Memory B cell (primary cell): ENCODE data around the gene ADAMTSL1.

ENCODE experiments used
- ATAC-seq: fragments of 150-1000 bp; cut with Tn5 transposase; 2 replicates; pipeline ENCODE4 v1.10.0; 2021; ENCODE audit warnings: low read depth, mild to moderate bottlenecking, moderate library complexity
- DNase-seq, 2 donors: peaks; one replicate each; pipeline ENCODE4 v3.0.0; 2022; ENCODE audit warnings: low spot score in 2 of 2
- H3K27ac Mint-ChIP-seq: one replicate; pipeline ENCODE4 v1.8.0; 2022; ENCODE audit warnings: mild to moderate bottlenecking, moderate library complexity, mixed read lengths
- H3K27me3 Mint-ChIP-seq: one replicate; pipeline ENCODE4 v1.8.0; 2022; ENCODE audit warnings: mixed read lengths
- H3K36me3 Mint-ChIP-seq: one replicate; pipeline ENCODE4 v1.8.0; 2022; ENCODE audit warnings: mild to moderate bottlenecking, mixed read lengths
- H3K4me1 Mint-ChIP-seq: one replicate; pipeline ENCODE4 v1.8.0; 2022; ENCODE audit warnings: mixed read lengths
- H3K4me3 Mint-ChIP-seq: one replicate; pipeline ENCODE4 v1.8.0; 2022; ENCODE audit warnings: mild to moderate bottlenecking, moderate library complexity, mixed read lengths
- H3K9me3 Mint-ChIP-seq: one replicate; pipeline ENCODE4 v1.8.0; 2022; ENCODE audit warnings: mixed read lengths

ADAMTSL1 gene

DNA sequence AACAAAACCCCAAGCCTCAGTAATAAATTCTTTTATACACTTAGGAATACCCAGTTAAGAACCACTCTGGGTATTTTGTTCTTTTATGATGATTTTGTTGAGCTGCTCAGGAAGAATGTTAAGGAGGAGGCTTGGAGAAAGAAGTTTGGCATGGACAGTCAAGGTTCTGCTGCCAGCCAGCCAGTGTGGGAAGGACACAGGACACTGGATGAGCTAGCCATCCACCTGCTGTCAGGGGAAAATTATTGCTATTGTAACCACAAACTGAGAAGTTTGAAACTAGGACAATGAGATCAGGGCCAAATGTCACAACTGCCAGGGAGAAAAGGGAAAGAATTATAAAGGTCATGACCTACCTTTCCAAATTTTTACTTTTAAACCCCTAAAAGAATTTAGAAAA, 25.9 kb upstream of the ADAMTSL1 start:
- Mint-ChIP-seq H3K36me3 (no peaks in the 10 kb centered on the region), H3K27me3 (no peaks in the 10 kb centered on the region), H3K9me3 (no peaks in the 10 kb centered on the region), H3K27ac (no peak overlapping the region), H3K4me1 (no peaks in the 10 kb centered on the region), H3K4me3 (no peak overlapping the region)
- ATAC-seq (no peak), DNase-seq (no peak)

DNA sequence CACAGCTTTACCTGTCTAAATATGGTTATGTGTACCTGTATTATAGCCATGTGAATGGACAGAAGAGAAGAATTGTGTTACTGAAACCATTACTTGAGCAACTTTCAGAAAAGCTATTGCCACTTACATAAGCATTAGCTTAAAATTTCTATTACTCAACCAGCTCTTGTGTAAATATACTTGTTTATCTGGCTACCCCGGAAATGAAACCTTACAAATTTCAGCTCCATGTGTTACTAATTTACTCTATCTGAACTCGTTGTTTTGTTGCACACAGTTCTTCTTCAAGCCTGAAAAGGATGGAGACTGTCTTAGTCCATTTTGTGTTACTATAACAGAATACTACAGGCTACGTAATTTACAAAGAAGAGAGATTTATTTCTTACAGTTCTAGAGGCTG, 22.5 kb upstream of the ADAMTSL1 start:
- no peak overlapping the region for H3K27ac Mint-ChIP-seq
- no peak for ATAC-seq
- no peak for DNase-seq
- no peaks in the 10 kb centered on the region for H3K36me3 Mint-ChIP-seq
- H3K4me3 Mint-ChIP-seq: no peak overlapping the region
- no peaks in the 10 kb centered on the region for H3K27me3 Mint-ChIP-seq
- H3K9me3 Mint-ChIP-seq: no peaks in the 10 kb centered on the region
- no peaks in the 10 kb centered on the region for H3K4me1 Mint-ChIP-seq

GRCh38 chr9:18452276-18452675, 21.7 kb upstream of the ADAMTSL1 start:
- H3K9me3 Mint-ChIP-seq: peaks cover 2% of the 10 kb centered on the region
- no peak overlapping the region for H3K27ac Mint-ChIP-seq
- ATAC-seq: no peak
- H3K4me3 Mint-ChIP-seq: no peak overlapping the region
- no peaks in the 10 kb centered on the region for H3K4me1 Mint-ChIP-seq
- H3K27me3 Mint-ChIP-seq: no peaks in the 10 kb centered on the region
- DNase-seq: no peak
- H3K36me3 Mint-ChIP-seq: no peaks in the 10 kb centered on the region

DNA sequence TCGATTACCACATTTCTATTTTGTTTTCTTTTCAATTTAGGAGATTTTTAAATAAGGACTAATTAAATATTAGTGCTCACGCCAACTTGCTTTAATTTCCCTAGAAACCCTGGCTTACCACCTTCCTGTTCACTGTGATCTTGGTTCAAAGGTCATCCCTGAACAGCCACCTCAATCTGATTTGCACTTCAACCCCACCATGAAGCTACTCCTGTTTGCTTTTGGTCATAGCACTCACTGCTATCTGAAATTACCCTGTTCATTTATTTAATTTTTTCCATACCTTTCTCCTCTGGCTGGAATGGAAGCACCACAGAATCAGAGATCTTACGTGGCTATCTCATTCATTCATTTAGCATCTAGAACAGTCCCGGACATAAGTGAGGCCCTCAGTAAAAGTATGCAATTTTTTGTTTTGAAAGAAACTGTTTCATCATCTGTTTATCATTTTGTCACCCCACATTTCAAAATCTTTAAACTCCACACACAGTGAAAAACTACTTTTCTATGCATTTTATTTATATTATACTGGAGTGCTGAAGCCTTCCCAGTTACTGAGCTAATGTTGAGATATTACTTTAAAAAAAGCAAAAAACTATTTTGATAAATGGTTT, 17.2 kb upstream of the ADAMTSL1 start:
- no peaks in the 10 kb centered on the region for H3K27me3 Mint-ChIP-seq
- no peak overlapping the region for H3K27ac Mint-ChIP-seq
- no peaks in the 10 kb centered on the region for H3K4me1 Mint-ChIP-seq
- no peak for ATAC-seq
- H3K36me3 Mint-ChIP-seq: no peaks in the 10 kb centered on the region
- H3K4me3 Mint-ChIP-seq: no peak overlapping the region
- H3K9me3 Mint-ChIP-seq: peaks cover 2% of the 10 kb centered on the region
- no peak for DNase-seq

DNA sequence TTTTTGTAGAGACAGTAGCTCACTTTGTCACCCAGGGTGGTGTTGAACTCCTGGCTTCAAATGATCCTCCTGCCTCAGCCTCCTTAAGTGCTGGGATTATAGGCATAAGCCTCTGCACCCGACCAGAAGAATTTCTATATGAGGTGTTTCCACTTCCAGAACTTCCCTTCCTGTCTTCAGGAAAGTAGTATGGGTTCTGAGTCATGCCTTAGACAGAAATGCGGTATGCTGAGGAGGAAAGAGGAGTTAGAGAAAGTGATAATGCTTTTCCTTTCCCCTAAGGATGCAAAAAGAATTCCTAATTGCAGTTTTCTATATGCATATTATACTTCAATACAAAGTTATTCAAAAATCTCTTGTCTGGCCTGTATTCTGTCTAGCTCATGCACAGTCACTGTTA, 16.4 kb upstream of the ADAMTSL1 start:
- H3K27me3 Mint-ChIP-seq: no peaks in the 10 kb centered on the region
- ATAC-seq (no peak), DNase-seq (no peak)
- peaks cover 3% of the 10 kb centered on the region for H3K9me3 Mint-ChIP-seq
- H3K4me3 Mint-ChIP-seq: no peak overlapping the region
- no peaks in the 10 kb centered on the region for H3K4me1 Mint-ChIP-seq
- H3K36me3 Mint-ChIP-seq: no peaks in the 10 kb centered on the region
- H3K27ac Mint-ChIP-seq: no peak overlapping the region

GRCh38 chr9:18459962-18460584, 13.9 kb upstream of the ADAMTSL1 start:
- Mint-ChIP-seq H3K27me3 (no peaks in the 10 kb centered on the region), H3K36me3 (no peaks in the 10 kb centered on the region), H3K4me1 (no peaks in the 10 kb centered on the region), H3K27ac (no peak overlapping the region), H3K4me3 (no peak overlapping the region), H3K9me3 (peaks cover 3% of the 10 kb centered on the region)
- no peak for DNase-seq
- no peak for ATAC-seq

- ATAC-seq: no peak
- no peak for DNase-seq
- H3K4me3 Mint-ChIP-seq: no peak overlapping the region
- peaks cover 3% of the 10 kb centered on the region for H3K9me3 Mint-ChIP-seq
- no peak overlapping the region for H3K27ac Mint-ChIP-seq
- no peaks in the 10 kb centered on the region for H3K4me1 Mint-ChIP-seq
- no peaks in the 10 kb centered on the region for H3K36me3 Mint-ChIP-seq
- no peaks in the 10 kb centered on the region for H3K27me3 Mint-ChIP-seq
These were observed 12.5 kb upstream of the ADAMTSL1 start for GRCh38 chr9:18461496-18461895.

DNA sequence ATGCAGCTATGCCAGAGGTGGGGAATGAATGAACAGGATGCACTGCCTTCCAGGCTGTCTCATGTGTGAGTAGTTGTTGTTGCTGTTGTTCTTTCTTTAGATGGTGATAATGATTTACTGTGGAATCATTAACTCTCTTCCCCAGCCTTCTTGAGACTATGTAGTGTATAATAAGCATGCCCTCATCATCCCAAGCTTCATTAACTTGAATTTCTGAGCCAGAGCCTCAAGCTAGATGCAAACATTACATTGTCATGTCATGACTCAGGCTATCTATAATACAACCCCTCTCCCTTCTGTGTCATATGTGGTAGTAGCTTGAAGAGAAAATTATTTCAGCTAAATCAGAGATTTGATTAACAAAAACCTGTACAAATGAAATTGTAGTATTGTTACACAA, 10.0 kb upstream of the ADAMTSL1 start:
- no peaks in the 10 kb centered on the region for H3K4me1 Mint-ChIP-seq
- ATAC-seq (no peak), DNase-seq (no peak)
- H3K27me3 Mint-ChIP-seq: no peaks in the 10 kb centered on the region
- H3K9me3 Mint-ChIP-seq: peaks cover 1% of the 10 kb centered on the region
- H3K36me3 Mint-ChIP-seq: no peaks in the 10 kb centered on the region
- no peak overlapping the region for H3K27ac Mint-ChIP-seq
- H3K4me3 Mint-ChIP-seq: no peak overlapping the region

DNA sequence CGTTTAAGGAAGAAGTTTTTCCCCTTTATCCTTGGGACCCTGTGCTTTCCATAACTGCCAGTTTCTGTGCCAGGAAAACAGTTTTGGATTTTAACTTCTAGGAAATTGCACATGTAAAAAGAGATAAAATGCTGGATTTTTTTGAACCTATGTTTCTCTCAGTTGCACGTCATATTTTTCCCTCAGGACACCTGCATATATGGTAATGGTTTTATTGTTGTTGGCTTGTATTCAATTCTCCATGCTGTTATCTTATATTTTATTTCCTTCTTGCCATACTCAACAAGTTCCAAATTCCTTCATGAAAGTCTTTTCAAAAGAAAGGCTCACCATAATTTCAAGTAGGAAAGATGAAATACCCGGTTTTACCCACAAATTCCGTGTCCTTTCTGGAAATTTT, 7.9 kb upstream of the ADAMTSL1 start:
- H3K27ac Mint-ChIP-seq: no peak overlapping the region
- H3K4me1 Mint-ChIP-seq: no peaks in the 10 kb centered on the region
- H3K27me3 Mint-ChIP-seq: no peaks in the 10 kb centered on the region
- peaks cover 2% of the 10 kb centered on the region for H3K9me3 Mint-ChIP-seq
- ATAC-seq: no peak
- no peak for DNase-seq
- no peaks in the 10 kb centered on the region for H3K36me3 Mint-ChIP-seq
- no peak overlapping the region for H3K4me3 Mint-ChIP-seq

DNA sequence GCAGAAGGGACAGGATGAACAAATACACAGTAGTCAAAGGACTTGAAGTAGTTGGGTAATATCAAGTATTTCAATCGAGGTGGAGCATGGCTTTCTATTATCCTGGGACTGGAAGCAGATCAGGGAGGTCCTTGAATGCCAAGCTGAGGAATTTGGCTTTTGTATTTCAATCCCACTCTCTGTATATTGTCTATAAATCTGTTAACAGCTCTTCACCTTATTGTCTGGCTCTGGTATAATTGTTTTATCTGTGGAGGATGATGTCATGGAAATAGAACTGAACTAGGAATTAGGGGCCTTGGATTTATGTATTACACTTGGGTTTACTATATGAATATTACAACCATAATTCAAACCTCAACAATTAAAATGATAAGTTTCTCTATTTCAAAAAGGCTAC, 6.3 kb upstream of the ADAMTSL1 start:
- no peak for DNase-seq
- no peak for ATAC-seq
- Mint-ChIP-seq H3K9me3 (peaks cover 1% of the 10 kb centered on the region), H3K36me3 (no peaks in the 10 kb centered on the region), H3K4me3 (no peak overlapping the region), H3K27ac (no peak overlapping the region), H3K4me1 (no peaks in the 10 kb centered on the region), H3K27me3 (no peaks in the 10 kb centered on the region)

DNA sequence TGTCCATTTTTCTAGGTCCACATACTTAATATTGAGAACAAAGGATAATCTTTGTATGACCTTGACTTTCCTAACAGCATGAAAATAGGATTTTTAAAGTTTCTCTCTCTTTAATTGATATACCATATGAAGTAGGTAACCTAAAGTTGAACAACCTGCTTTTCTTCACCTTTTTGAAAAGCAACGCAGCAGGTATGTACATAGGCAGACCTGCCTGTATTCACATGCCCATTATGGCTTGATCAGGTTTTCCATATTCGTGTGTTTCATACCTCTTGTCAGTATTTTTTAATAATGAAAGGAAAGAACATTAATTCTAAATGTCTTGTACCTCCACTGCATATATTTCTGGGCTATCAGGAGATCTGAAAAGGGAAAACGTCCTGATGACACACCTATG, 1.5 kb upstream of the ADAMTSL1 start:
- ATAC-seq (no peak), DNase-seq (no peak)
- peaks cover 1% of the 10 kb centered on the region for H3K9me3 Mint-ChIP-seq
- H3K27ac Mint-ChIP-seq: no peak overlapping the region
- peaks cover 3% of the 10 kb centered on the region for H3K4me1 Mint-ChIP-seq
- no peak overlapping the region for H3K4me3 Mint-ChIP-seq
- H3K27me3 Mint-ChIP-seq: peaks cover 2% of the 10 kb centered on the region
- no peaks in the 10 kb centered on the region for H3K36me3 Mint-ChIP-seq

GRCh38 chr9:18472841-18473251, 1.1 kb upstream of the ADAMTSL1 start:
- ATAC-seq (no peak), DNase-seq (no peak)
- peaks cover 3% of the 10 kb centered on the region for H3K4me1 Mint-ChIP-seq
- no peaks in the 10 kb centered on the region for H3K36me3 Mint-ChIP-seq
- no peak overlapping the region for H3K27ac Mint-ChIP-seq
- peaks cover 2% of the 10 kb centered on the region for H3K27me3 Mint-ChIP-seq
- peaks cover 1% of the 10 kb centered on the region for H3K9me3 Mint-ChIP-seq
- H3K4me3 Mint-ChIP-seq: no peak overlapping the region

- Mint-ChIP-seq H3K27ac (no peak overlapping the region), H3K4me1 (peaks cover 3% of the 10 kb centered on the region), H3K9me3 (no peaks in the 10 kb centered on the region), H3K4me3 (no peak overlapping the region), H3K27me3 (peaks cover 2% of the 10 kb centered on the region), H3K36me3 (no peaks in the 10 kb centered on the region)
- DNase-seq (no peak), ATAC-seq (no peak)
These were observed 830 bp downstream of the ADAMTSL1 start for GRCh38 chr9:18474783-18475182.

DNA sequence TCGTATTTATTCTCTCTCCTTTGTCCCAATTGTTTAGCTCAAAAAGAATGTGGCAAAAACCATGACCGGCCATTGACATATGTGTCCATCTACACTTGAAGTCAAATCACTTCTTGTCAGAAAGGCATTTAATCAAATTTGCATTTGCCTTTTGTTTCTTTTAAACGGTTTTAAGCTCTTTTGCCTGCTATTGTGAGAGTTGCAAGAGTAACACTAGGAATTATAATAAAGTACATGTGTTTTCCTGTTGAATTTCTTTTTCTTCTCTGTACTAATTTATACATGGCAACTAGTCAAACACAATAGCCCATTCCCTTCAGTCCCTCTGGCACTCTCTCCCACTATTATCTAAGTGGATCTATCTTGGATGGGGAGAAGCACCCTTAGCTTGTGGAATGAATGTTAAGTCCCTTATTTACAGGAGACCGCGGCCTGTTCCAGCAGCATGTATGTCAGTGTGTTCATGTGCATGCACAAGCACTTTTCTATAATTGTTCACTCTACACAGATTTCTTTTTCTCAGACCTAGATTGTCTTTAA, 3.2 kb downstream of the ADAMTSL1 start:
- Mint-ChIP-seq H3K4me1 (peaks cover 3% of the 10 kb centered on the region), H3K9me3 (no peaks in the 10 kb centered on the region), H3K4me3 (no peak overlapping the region), H3K36me3 (no peaks in the 10 kb centered on the region), H3K27ac (no peak overlapping the region), H3K27me3 (peaks cover 3% of the 10 kb centered on the region)
- DNase-seq (no peak), ATAC-seq (no peak)

DNA sequence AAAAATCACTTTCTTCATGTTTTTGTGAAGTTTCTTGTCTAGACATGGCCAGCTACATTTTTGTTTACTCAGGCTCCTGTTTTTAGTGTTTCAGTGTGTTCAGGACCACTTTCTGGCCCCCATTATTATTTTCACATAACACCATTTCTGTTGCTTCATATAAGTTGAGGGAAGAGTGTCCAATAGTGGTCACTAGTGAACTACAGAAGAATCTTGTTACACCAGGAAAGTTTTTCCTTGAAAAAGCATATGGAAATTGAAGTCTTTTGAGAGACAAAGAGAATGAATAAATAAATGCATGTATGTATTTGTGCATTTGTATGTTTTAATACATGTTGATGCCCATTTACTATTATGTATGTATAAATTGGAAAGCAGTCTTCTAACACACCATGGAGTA, 3.8 kb downstream of the ADAMTSL1 start:
- Mint-ChIP-seq H3K9me3 (no peaks in the 10 kb centered on the region), H3K36me3 (no peaks in the 10 kb centered on the region), H3K27ac (no peak overlapping the region), H3K4me1 (peaks cover 3% of the 10 kb centered on the region), H3K4me3 (no peak overlapping the region), H3K27me3 (peaks cover 3% of the 10 kb centered on the region)
- DNase-seq (no peak), ATAC-seq (no peak)
